HL-60/S4 treated with retinoic acid at 250 ng/mL for 4 days and 3 days (cell line): ENCODE data around the gene OTOL1.

Source experiments
- in situ Hi-C: fragments of 300-500 bp; cut with MboI; formaldehyde crosslinking; loops from 2 replicates; pipeline ENCODE4 v1.7.0; 2022; ENCODE audit warnings: low sequenced_read_pairs

OTOL1 gene

DNA sequence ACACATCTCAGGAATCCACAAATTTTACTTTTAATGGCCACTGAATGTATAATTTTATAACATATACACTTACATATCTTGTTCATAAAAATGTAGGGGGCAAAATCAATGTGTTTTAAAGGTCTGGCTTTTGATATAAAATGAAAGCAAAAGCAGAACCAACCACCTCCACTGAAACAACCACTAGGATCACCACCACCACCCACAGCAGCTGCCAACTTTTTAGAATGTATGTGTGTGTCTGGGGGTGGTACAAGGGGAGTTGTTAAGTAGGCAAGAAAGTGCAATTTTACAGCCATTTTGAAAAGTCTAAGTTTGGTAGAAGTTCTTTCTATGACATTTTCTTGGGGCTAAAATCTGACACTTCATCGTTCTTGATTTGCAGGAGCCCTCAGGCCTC lies 44.0 kb downstream of the OTOL1 start:
- in situ Hi-C loops: no loop called here

DNA sequence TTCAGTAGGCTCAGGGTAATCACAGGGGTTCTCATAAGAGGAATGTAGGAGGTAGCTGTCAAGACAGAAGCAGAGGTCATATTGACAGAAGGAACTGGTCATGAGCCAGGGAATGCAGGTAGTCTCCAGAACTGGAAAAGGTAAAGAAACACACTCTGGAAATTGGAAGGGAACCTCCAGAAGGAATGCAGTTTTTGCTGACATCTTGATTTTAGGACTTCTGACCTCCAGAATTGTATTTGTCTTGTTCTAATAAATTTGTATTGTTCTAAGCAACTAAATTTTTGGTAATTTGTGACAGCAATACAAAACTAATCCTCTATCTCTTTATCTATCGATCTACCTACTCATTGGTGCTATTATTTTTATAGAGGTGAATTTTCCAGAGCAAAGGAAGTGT lies 49.2 kb downstream of the OTOL1 start:
- in situ Hi-C loops: no loop called here

DNA sequence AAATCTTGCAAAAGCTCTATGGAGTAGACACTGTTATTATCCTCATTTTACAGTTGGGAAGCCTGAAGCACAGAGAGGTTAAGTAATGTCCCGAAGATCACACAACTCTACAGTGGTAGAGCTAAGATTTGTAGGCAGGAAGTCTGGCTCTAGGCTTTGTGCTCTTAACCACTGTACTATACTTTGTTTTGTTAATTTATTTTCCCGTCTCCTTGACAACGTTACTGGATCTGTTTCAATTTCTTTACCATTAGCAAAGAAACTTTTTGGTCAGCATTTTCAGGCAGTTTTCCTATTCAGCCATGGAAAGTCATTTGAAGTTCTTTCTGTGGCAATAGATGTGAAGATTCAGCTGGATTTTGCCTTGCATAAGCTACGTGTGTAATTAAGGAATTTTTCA lies 51.7 kb downstream of the OTOL1 start:
- in situ Hi-C loops: no loop called here

DNA sequence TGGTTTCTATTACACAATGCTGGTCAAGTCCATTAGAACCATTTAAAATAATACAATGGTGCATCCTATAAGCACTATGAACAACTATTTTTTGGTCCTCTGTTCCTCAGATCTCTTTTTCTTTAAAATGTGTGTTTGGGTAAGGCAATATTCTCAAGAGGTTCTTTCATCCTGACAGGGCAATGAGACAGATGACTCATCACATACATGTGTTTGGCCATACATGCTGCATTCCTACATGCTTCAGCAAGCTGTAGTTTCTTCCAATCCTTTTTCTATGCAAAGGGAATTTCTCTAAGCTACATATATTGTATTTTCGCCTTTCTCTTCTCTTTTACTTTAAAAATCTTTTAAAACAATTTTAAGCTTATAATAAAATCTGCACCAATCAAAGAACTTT lies 52.7 kb downstream of the OTOL1 start:
- in situ Hi-C loops: no loop called here

DNA sequence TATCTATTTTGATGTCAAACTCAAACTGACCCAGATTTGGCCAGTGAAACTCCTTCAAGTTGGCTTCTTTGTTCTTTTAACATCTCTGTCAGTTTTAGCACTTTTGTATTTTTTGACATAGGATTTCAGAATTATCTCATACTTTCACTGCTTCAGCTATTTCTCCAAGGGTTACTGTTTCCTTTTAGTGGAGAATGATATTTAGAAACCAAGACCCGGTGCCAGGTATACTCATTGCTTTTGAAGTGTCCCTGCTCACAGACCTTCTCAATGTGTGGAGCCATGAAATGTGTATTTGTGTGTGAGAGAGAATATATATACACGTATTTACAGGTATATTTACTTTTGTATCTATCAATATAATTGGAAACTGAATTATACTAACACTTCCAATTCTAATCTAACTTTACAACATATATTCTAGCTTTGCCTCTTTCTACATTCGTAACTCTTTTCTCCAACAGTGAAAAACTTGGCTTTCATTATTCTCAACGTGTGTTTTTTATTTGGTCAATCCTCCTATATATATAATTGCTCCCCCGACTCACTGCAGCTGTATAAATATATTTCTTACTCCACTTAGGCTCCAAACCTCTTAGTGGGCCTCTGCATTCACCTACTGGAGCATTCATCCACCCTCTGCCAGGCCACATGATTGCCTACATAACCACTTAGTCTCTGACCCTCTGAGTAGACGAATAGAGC lies 54.0 kb downstream of the OTOL1 start:
- in situ Hi-C loops: no loop called here

DNA sequence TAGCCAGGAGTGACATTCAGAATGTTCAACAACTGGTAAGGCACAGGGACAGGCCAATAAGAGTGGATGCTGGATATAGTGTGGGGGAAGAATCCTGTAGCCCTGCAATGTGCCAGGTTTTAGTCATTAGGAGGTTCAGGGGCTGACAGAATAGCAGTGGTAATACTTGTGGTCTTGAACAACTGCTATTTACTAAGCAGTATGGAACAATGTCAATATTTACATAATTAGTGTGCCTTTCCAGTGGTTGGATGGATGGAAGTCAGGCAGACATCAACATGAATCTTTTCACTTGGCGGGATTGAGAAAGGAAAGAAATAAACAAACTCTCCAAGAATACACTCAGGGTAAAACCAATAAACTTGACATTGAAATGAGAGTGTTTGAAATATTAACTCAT lies 55.1 kb downstream of the OTOL1 start:
- in situ Hi-C loops: no loop called here

DNA sequence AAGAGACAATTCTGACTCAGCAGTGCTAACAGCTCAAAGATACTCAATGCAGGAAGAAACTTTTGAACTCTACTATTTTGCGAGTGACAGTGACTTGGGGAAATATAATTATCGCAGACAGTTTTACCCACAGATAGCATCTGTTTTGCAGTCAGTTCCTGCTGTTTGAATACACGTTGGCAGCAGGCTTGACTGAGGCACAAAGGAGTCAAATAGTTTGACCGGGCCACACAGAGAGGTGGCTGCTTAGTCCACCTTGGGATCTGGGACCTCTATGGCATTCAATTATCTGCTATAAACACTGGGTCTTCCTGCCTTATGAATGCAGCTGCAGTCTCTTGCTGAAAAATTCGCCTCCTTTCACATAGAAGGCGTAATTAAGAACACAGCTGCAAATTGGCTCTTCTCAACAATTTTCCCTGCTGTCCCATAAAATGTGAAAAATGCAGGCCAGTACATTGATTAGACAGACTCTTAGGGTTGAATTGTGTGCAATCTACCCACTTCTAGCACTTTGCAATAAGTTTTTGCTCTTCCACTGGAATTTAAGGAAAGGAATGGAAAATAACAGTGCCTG lies 56.5 kb downstream of the OTOL1 start:
- in situ Hi-C loops: no loop called here
